Common myeloid progenitor, CD34-positive (primary cell): ENCODE results near the gene OSBP2.
"Not testable (repeated sequence)": the region's sequence is repeated elsewhere in the genome, so short reads cannot be mapped to it uniquely, and the experiment has no call there.

Experiments
- CTCF ChIA-PET: fragments of 350-600 bp; sonication (Branson Sonifier 250); formaldehyde crosslinking; loops from one replicate; lab custom pipeline; 2021; ENCODE audit warnings: antibody characterized with exemption; lab: Charles Lee
- POLR2A ChIA-PET: fragments of 350-600 bp; sonication (Branson Sonifier 250); formaldehyde crosslinking; loops from one replicate; lab custom pipeline; 2021; ENCODE audit warnings: antibody characterized with exemption; lab: Charles Lee
- DNase-seq, 3 donors: peaks; one replicate each; pipeline versions ENCODE4 v3.0.0 to v3.0.0-alpha.2; 2013
- H3K27ac ChIP-seq, 2 experiments: 1 replicate in 1 of 2; 2 replicates in 1 of 2; pipeline ENCODE4 v1.7.0; 2013; ENCODE audit warnings: inconsistent platforms in 2 of 2, low read length in 2 of 2, mild to moderate bottlenecking in 2 of 2, low read depth in 1 of 2, moderate library complexity in 1 of 2; ENCODE audit not compliant: severe bottlenecking in 2 of 2, insufficient read depth in 1 of 2, poor library complexity in 1 of 2
- H3K27me3 ChIP-seq, 5 experiments: replicated peaks in 2 of 5; 1 replicate in 3 of 5; 2 replicates in 2 of 5; pipeline versions ENCODE4 v1.6.1 to v1.7.0; 2013; ENCODE audit warnings: low read length in 4 of 5, mild to moderate bottlenecking in 2 of 5, moderate library complexity in 2 of 5, inconsistent platforms in 1 of 5; ENCODE audit not compliant: insufficient read depth in 5 of 5, control insufficient read depth in 4 of 5
- H3K36me3 ChIP-seq, 4 experiments: 1 replicate in 2 of 4; 2 replicates in 2 of 4; pipeline versions ENCODE4 v1.6.1 to v1.7.0; 2013; ENCODE audit warnings: low read length in 3 of 4, control low read depth in 1 of 4, mild to moderate bottlenecking in 1 of 4; ENCODE audit not compliant: control insufficient read depth in 4 of 4, insufficient read depth in 4 of 4
- H3K4me1 ChIP-seq, 4 experiments: 1 replicate in 3 of 4; 2 replicates in 1 of 4; pipeline versions ENCODE4 v1.6.1 to v1.7.1; 2013; ENCODE audit warnings: low read length in 3 of 4, mild to moderate bottlenecking in 3 of 4, control low read depth in 1 of 4, inconsistent platforms in 1 of 4, moderate library complexity in 1 of 4; ENCODE audit not compliant: control insufficient read depth in 4 of 4, insufficient read depth in 4 of 4; ENCODE audit errors: control extremely low read depth in 1 of 4
- H3K4me3 ChIP-seq, 7 experiments: 1 replicate in 4 of 7; 2 replicates in 3 of 7; pipeline versions ENCODE4 v1.5.1 to v1.7.0; 2013; ENCODE audit warnings: mild to moderate bottlenecking in 7 of 7, low read length in 6 of 7, moderate library complexity in 6 of 7, inconsistent platforms in 2 of 7, low read depth in 2 of 7, control low read depth in 1 of 7; ENCODE audit not compliant: insufficient read depth in 4 of 7, control insufficient read depth in 1 of 7; ENCODE audit errors: extremely low read depth in 1 of 7
- H3K9me3 ChIP-seq, 5 experiments: 1 replicate in 4 of 5; 2 replicates in 1 of 5; pipeline versions ENCODE4 v1.6.1 to v1.7.1; 2013; ENCODE audit warnings: low read length in 4 of 5, mild to moderate bottlenecking in 2 of 5, inconsistent platforms in 1 of 5, low read depth in 1 of 5, moderate library complexity in 1 of 5; ENCODE audit not compliant: control insufficient read depth in 4 of 5, insufficient read depth in 2 of 5; ENCODE audit errors: control extremely low read depth in 1 of 5
- WGBS: methylation state at CpG from one replicate; pipeline ENCODE4 v1.1.5; 2013; ENCODE audit not compliant: insufficient coverage; 5-methylcytosine and 5-hydroxymethylcytosine counted together

The OSBP2 gene

GRCh38 chr22:30720263-30720837, 25.7 kb downstream of the OSBP2 start:
- Histone ChIP-seq H3K36me3 (no peaks in the 10 kb centered on the region), H3K27ac (no peak overlapping the region), H3K27me3 (no peaks in the 10 kb centered on the region), H3K4me3 (no peak overlapping the region), H3K9me3 (no peaks in the 10 kb centered on the region), H3K4me1 (no peaks in the 10 kb centered on the region)
- ChIA-PET CTCF (interaction anchor here (1.1 kb wide), 1 partner anchor 16 kb away, joined by 3 read pairs; no protein-coding TSS in a partner anchor), POLR2A (no interaction called here)
- 92% methylated on average over 4 of the region's 5 CpGs for WGBS
- DNase-seq: peak in 1 of 3 donors; percentile 14

GRCh38 chr22:30721741-30722140, 27.1 kb downstream of the OSBP2 start:
- Histone ChIP-seq H3K4me3 (no peak overlapping the region), H3K27ac (no peak overlapping the region), H3K9me3 (no peaks in the 10 kb centered on the region), H3K36me3 (no peaks in the 10 kb centered on the region), H3K27me3 (no peaks in the 10 kb centered on the region), H3K4me1 (no peaks in the 10 kb centered on the region)
- 100% methylated on average over 1 of the region's 4 CpGs for WGBS
- DNase-seq: no peak
- ChIA-PET CTCF (interaction anchor here (1.0 kb wide), 1 partner anchor 22 kb away, joined by 3 read pairs; no protein-coding TSS in a partner anchor), POLR2A (no interaction called here)

- ChIA-PET POLR2A (no interaction called here), CTCF (no interaction called here)
- Histone ChIP-seq H3K4me1 (peaks cover 0 to 10% (median 4%) of the 10 kb centered on the region in 4 experiments), H3K27me3 (no peaks in the 10 kb centered on the region), H3K9me3 (no peaks in the 10 kb centered on the region), H3K4me3 (no peak overlapping the region), H3K27ac (no peak overlapping the region), H3K36me3 (no peaks in the 10 kb centered on the region)
- WGBS: no CpG with 5 or more reads among the region's 2 CpGs
- DNase-seq: peak in 1 of 3 donors; percentile 30
Measured at GRCh38 chr22:30728826-30729225, 34.2 kb downstream of the OSBP2 start.

GRCh38 chr22:30731658-30732057, 37.0 kb downstream of the OSBP2 start:
- Histone ChIP-seq H3K36me3 (no peaks in the 10 kb centered on the region), H3K4me3 (no peak overlapping the region), H3K9me3 (peaks cover 0 to 8% (median 0%) of the 10 kb centered on the region in 5 experiments), H3K27me3 (no peaks in the 10 kb centered on the region), H3K4me1 (peaks cover 0 to 10% (median 4%) of the 10 kb centered on the region in 4 experiments), H3K27ac (no peak overlapping the region)
- POLR2A ChIA-PET: no interaction called here
- 92% methylated on average over 5 of the region's 6 CpGs for WGBS
- no peak for DNase-seq
- CTCF ChIA-PET: interaction anchor here (2.3 to 2.4 kb wide), 2 partner anchors 10 to 28 kb away, joined by 6 to 7 read pairs; no protein-coding TSS in a partner anchor

GRCh38 chr22:30732426-30732825, 37.8 kb downstream of the OSBP2 start:
- peaks cover 0 to 10% (median 4%) of the 10 kb centered on the region in 4 experiments for H3K4me1 ChIP-seq
- no peak overlapping the region for H3K27ac ChIP-seq
- H3K4me3 ChIP-seq: no peak overlapping the region
- no peak for DNase-seq
- POLR2A ChIA-PET: no interaction called here
- H3K36me3 ChIP-seq: no peaks in the 10 kb centered on the region
- WGBS: 98% methylated on average over 4 of the region's 5 CpGs
- H3K27me3 ChIP-seq: no peaks in the 10 kb centered on the region
- peaks cover 0 to 8% (median 0%) of the 10 kb centered on the region in 5 experiments for H3K9me3 ChIP-seq
- CTCF ChIA-PET: interaction anchor here (2.4 kb wide), 1 partner anchor 29 kb away, joined by 6 read pairs; no protein-coding TSS in a partner anchor

GRCh38 chr22:30733181-30733631, 38.5 kb downstream of the OSBP2 start:
- Histone ChIP-seq H3K27ac (no peak overlapping the region), H3K27me3 (no peaks in the 10 kb centered on the region), H3K4me1 (peaks cover 0 to 10% (median 4%) of the 10 kb centered on the region in 4 experiments), H3K9me3 (peaks cover 0 to 8% (median 0%) of the 10 kb centered on the region in 5 experiments), H3K36me3 (no peaks in the 10 kb centered on the region), H3K4me3 (no peak overlapping the region)
- DNase-seq: peak in 2 of 3 donors; percentile 49 to 52
- ChIA-PET POLR2A (no interaction called here), CTCF (interaction anchor here (2.4 kb wide), 1 partner anchor 30 kb away, joined by 6 read pairs; no protein-coding TSS in a partner anchor)
- 12% methylated on average over 5 of the region's 7 CpGs for WGBS

GRCh38 chr22:30740007-30740406, 45.3 kb downstream of the OSBP2 start:
- POLR2A ChIA-PET, H3K4me3 ChIP-seq, DNase-seq, H3K27ac ChIP-seq, H3K27me3 ChIP-seq, H3K36me3 ChIP-seq, H3K9me3 ChIP-seq: not testable (repeated sequence)
- 73% methylated on average over 3 of the region's 7 CpGs for WGBS
- H3K4me1 ChIP-seq: peaks cover 3 to 17% (median 13%) of the 10 kb centered on the region in 4 experiments
- CTCF ChIA-PET: interaction anchor here (2.7 to 8.7 kb wide), 2 partner anchors 10 to 16 kb away, joined by 7 to 49 read pairs; no protein-coding TSS in a partner anchor
